GM18502 (cell line): ENCODE data around the gene CAMK1G.
A peak's percentile ranks its signal among the peaks of the same experiment; 100 is the strongest.

ENCODE experiments used
- ATAC-seq: cut with Tn5 transposase; IDR thresholded peaks from one replicate; pipeline ENCODE4 v1.9.1; 2021; ENCODE audit warnings: mild to moderate bottlenecking; ENCODE audit not compliant: unreplicated experiment, poor library complexity

CAMK1G gene

GRCh38 chr1:209629621-209630382 is 46.3 kb downstream of the CAMK1G start:
- no peak for ATAC-seq

GRCh38 chr1:209630383-209631225 is 47.1 kb downstream of the CAMK1G start:
- ATAC-seq = no peak

- ATAC-seq = no peak
Observed at GRCh38 chr1:209633335-209633997, 50.0 kb downstream of the CAMK1G start.

- ATAC-seq = no peak
Observed at GRCh38 chr1:209634005-209634737, 50.7 kb downstream of the CAMK1G start.

GRCh38 chr1:209635850-209636249 is 52.3 kb downstream of the CAMK1G start:
- ATAC-seq = no peak

GRCh38 chr1:209641832-209642172 is 58.3 kb downstream of the CAMK1G start:
- no peak for ATAC-seq

GRCh38 chr1:209642816-209643215 is 59.3 kb downstream of the CAMK1G start:
- no peak for ATAC-seq

- no peak for ATAC-seq
Observed at GRCh38 chr1:209643285-209644020, 59.9 kb downstream of the CAMK1G start.

GRCh38 chr1:209645574-209646452 is 62.3 kb downstream of the CAMK1G start:
- no peak for ATAC-seq

GRCh38 chr1:209646558-209646957 is 63.0 kb downstream of the CAMK1G start:
- no peak for ATAC-seq

GRCh38 chr1:209647156-209647555 is 63.6 kb downstream of the CAMK1G start:
- no peak for ATAC-seq

GRCh38 chr1:209648346-209648745 is 64.8 kb downstream of the CAMK1G start:
- no peak for ATAC-seq

GRCh38 chr1:209648931-209649776 is 65.6 kb downstream of the CAMK1G start:
- ATAC-seq = no peak

- ATAC-seq = no peak
Observed at GRCh38 chr1:209650454-209650853, 66.9 kb downstream of the CAMK1G start.

GRCh38 chr1:209651138-209651587 is 67.6 kb downstream of the CAMK1G start:
- ATAC-seq = peak; percentile 88

GRCh38 chr1:209652121-209652735 is 68.7 kb downstream of the CAMK1G start, which contains the start of gene LAMB3:
LAMB3 (minus strand) TSS chr1:209652425; CDS start chr1:209650944, 1,481 bp downstream.
- no peak for ATAC-seq

- no peak for ATAC-seq
Observed at GRCh38 chr1:209652873-209653401, 69.4 kb downstream of the CAMK1G start.
